Endothelial cell (in vitro differentiated cells): ENCODE results near the gene KLHL17. TPM values are rescaled to one million over a fixed set of nuclear protein-coding genes. Genes with fewer than 3 reads are reported as not detected.
"Not testable (repeated sequence)": the region's sequence is repeated elsewhere in the genome, so short reads cannot be mapped to it uniquely, and the experiment has no call there.

Experiments
- DNase-seq: peaks from one replicate; pipeline ENCODE4 v3.0.0; 2021; ENCODE audit warnings: low spot score
- H3K27ac Mint-ChIP-seq: one replicate; pipeline ENCODE4 v1.8.0; 2021; ENCODE audit warnings: mixed read lengths, inconsistent platforms; ENCODE audit not compliant: unreplicated experiment
- H3K27me3 Mint-ChIP-seq: one replicate; pipeline ENCODE4 v1.8.0; 2021; ENCODE audit warnings: mild to moderate bottlenecking, moderate library complexity, mixed read lengths, inconsistent platforms; ENCODE audit not compliant: unreplicated experiment
- H3K36me3 Mint-ChIP-seq: one replicate; pipeline ENCODE4 v1.8.0; 2021; ENCODE audit warnings: mild to moderate bottlenecking, low read depth, mixed read lengths, inconsistent platforms; ENCODE audit not compliant: unreplicated experiment
- H3K4me1 Mint-ChIP-seq: one replicate; pipeline ENCODE4 v1.8.0; 2021; ENCODE audit warnings: mild to moderate bottlenecking, mixed read lengths, inconsistent platforms; ENCODE audit not compliant: unreplicated experiment
- H3K4me3 Mint-ChIP-seq: one replicate; pipeline ENCODE4 v1.8.0; 2021; ENCODE audit warnings: mild to moderate bottlenecking, mixed read lengths, inconsistent platforms; ENCODE audit not compliant: unreplicated experiment
- H3K9me3 Mint-ChIP-seq: one replicate; pipeline ENCODE4 v1.8.0; 2021; ENCODE audit warnings: mixed read lengths, inconsistent platforms; ENCODE audit not compliant: unreplicated experiment
- total RNA-seq: library from RNA; stranded (reverse); fragmentation: NEBNext Ultra II Directional; extraction: Animal tissue kit (Norgen Biotek cat#: 25700); gene quantifications from one replicate; pipeline ENCODE4 v1.2.1, GENCODE V29; 2021; ENCODE audit not compliant: unreplicated experiment
- TF ChIP-seq, protein P1 (sequence below): fragments of 200-600 bp; sonication (generic); IDR thresholded peaks from one replicate; pipeline ENCODE4 v1.5.0; 2021; ENCODE audit warnings: antibody characterized with exemption; ENCODE audit not compliant: unreplicated experiment

The KLHL17 gene
- total RNA-seq, 1 donor from 2014 or later: 18.7 TPM

DNA sequence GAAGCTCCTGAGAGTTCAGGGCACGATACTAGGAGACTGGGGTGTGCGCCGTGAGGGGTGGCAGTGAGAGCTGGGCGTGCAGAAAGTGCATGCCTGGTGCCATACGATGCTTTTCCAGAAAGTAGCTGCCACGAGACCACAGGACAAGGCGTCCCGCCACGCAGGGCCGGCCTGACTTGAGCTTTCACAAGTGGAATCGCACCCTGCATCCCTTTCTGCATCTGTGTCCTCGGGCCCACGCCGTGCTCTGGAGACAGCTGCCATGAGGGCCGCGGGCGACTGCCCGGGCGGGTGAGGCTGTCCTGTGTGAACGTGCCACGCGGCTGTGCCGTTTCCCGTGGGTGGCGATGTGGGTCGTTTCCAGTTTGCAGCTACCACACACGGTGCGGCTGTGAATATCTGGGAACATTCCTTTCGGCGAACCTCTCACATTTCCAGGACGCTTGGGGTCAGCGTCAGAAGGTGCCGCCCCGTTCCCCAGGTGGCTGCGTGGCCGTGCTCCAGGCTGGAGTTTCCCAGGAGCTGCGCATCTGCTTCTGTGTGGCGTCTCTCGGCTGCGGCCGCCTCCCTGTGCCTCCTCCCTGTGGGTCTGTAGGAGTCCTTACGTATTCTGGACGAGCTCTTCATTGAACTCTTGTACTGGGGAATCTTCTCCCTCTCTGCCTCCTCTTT lies 22.5 kb downstream of the KLHL17 start:
- H3K4me1 Mint-ChIP-seq: peaks cover 3% of the 10 kb centered on the region
- DNase-seq: no peak
- peak overlapping the region; percentile 7 for H3K27ac Mint-ChIP-seq
- TF ChIP-seq, protein P1, sequence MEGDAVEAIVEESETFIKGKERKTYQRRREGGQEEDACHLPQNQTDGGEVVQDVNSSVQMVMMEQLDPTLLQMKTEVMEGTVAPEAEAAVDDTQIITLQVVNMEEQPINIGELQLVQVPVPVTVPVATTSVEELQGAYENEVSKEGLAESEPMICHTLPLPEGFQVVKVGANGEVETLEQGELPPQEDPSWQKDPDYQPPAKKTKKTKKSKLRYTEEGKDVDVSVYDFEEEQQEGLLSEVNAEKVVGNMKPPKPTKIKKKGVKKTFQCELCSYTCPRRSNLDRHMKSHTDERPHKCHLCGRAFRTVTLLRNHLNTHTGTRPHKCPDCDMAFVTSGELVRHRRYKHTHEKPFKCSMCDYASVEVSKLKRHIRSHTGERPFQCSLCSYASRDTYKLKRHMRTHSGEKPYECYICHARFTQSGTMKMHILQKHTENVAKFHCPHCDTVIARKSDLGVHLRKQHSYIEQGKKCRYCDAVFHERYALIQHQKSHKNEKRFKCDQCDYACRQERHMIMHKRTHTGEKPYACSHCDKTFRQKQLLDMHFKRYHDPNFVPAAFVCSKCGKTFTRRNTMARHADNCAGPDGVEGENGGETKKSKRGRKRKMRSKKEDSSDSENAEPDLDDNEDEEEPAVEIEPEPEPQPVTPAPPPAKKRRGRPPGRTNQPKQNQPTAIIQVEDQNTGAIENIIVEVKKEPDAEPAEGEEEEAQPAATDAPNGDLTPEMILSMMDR: no peak
- H3K4me3 Mint-ChIP-seq: peak overlapping the region; percentile 13
- H3K27me3 Mint-ChIP-seq: peaks cover 16% of the 10 kb centered on the region
- peaks cover 7% of the 10 kb centered on the region for H3K36me3 Mint-ChIP-seq
- no peaks in the 10 kb centered on the region for H3K9me3 Mint-ChIP-seq

DNA sequence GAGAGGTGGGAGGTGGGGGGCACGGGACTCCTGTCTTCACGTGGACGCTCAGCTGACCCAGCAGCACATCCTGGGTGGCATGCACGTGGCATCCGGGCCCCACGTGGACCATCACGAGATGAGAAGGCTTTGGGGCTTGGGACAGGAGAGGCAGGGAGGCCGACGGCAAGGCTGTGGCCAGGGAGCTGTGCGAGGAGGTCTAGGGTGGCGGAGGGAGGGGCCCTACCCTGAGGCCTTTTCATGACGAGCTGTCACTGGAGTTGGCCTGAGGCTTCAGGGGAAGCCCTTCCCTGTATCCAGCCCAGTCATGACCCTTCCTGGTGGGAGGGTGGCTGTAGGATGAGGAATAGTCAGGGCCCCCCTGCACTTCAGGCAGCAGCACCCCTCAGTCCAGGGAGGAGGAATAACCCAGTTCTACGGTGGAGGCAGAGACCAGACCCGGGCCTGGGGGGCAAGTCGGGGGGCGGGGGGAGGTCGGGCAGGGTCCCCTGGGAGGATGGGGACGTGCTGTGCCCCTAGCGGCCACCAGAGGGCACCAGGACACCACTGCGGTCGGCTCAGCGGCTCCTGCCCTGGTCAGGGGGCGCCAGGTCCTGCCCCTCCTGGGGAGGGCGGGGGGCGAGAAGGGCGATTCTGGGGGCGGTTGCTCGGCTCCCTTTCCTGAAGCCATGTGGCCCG lies 23.6 kb downstream of the KLHL17 start:
- peak; percentile 74 for DNase-seq
- no peaks in the 10 kb centered on the region for H3K4me1 Mint-ChIP-seq
- no peak overlapping the region for H3K27ac Mint-ChIP-seq
- H3K27me3 Mint-ChIP-seq: peaks cover 18% of the 10 kb centered on the region
- TF ChIP-seq, protein P1: peak; percentile 88
- no peaks in the 10 kb centered on the region for H3K9me3 Mint-ChIP-seq
- no peak overlapping the region for H3K4me3 Mint-ChIP-seq
- H3K36me3 Mint-ChIP-seq: peaks cover 4% of the 10 kb centered on the region

DNA sequence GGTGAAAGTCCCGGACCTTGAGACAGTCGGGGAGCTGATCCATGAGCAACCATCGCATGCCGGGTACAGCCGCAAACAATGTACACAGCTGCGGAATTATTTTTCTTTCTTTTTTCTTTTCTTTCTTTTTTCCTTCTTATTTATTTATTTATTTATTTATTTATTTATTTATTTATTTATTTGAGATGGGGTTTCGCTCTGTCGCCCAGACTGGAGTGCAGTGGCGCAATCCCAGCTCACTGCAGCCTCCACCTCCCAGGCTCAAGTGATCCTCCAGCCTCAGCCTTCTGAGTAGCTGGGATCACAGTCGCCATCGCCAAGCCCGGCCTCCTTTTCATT lies 24.1 kb downstream of the KLHL17 start:
- Mint-ChIP-seq H3K4me1 (no peaks in the 10 kb centered on the region), H3K9me3 (no peaks in the 10 kb centered on the region), H3K27me3 (peaks cover 18% of the 10 kb centered on the region), H3K36me3 (peaks cover 4% of the 10 kb centered on the region), H3K27ac (no peak overlapping the region), H3K4me3 (no peak overlapping the region)
- TF ChIP-seq, protein P1: no peak
- no peak for DNase-seq

DNA sequence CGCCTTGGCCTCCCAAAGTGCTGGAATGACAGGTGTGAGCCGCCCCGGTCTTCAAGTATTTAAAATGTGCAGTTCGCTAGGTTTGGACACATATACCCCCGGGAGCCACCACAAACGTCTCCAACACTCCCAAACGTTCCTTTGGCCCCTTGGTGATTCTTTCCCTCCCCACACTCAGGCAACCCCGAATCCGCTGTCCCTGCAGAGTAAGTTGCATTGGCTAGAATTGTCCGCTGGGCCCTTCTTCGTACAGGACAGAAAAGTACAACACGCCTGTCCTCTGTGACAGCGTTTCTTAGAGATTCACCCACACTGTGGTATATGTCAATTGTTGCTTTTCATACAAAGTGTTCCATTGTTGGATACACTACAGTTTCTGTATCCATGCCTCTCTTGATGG lies 24.7 kb downstream of the KLHL17 start:
- Mint-ChIP-seq H3K4me1 (no peaks in the 10 kb centered on the region), H3K27me3 (peaks cover 15% of the 10 kb centered on the region), H3K36me3 (peaks cover 4% of the 10 kb centered on the region), H3K9me3 (no peaks in the 10 kb centered on the region), H3K4me3 (no peak overlapping the region), H3K27ac (no peak overlapping the region)
- DNase-seq: no peak
- TF ChIP-seq, protein P1: no peak

DNA sequence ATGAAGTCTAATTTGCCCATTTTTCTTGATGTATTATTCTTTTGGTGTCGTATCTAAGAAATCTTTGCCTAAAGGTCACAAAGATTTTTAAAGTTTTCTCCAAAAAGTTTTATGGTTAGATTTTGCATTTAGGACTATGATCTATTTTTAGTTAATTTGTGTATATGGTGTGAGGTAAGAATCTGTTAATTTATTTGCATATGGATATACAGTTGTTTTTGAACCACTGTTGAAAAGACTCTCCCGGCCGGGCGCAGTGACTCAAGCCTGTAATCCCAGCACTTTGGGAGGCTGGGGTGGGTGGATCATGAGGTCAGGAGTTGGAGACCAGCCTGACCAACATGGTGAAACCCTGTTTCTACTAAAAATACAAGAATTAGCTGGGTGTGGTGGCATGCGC lies 27.7 kb downstream of the KLHL17 start:
- H3K4me3 Mint-ChIP-seq, H3K4me1 Mint-ChIP-seq, H3K36me3 Mint-ChIP-seq, H3K27ac Mint-ChIP-seq, H3K9me3 Mint-ChIP-seq, DNase-seq: not testable (repeated sequence)
- peaks cover 16% of the 10 kb centered on the region for H3K27me3 Mint-ChIP-seq

DNA sequence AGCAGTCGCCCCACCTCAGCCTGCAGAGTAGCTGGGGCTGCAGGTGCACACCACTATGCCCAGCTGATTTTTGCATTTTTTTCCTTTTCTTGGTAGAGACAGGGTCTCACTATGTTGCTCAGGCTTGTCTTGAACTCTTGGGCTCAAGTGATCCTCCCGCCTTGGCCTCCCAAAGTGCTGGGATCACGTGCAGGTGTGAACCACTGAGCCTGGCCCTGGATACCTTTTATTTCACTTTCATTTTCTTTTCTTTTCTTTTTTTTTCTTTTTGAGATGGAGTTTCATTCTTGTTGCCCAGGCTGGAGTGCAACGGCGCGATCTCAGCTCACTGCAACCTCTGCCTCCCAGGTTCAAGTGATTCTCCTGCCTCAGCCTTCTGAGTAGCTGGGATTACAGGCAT lies 30.9 kb downstream of the KLHL17 start:
- H3K4me3 Mint-ChIP-seq, H3K9me3 Mint-ChIP-seq, H3K4me1 Mint-ChIP-seq, DNase-seq, H3K27ac Mint-ChIP-seq: not testable (repeated sequence)
- peaks cover 24% of the 10 kb centered on the region for H3K27me3 Mint-ChIP-seq
- H3K36me3 Mint-ChIP-seq: peaks cover 14% of the 10 kb centered on the region
